DMS 273 (cell line): Measurements from ENCODE around the gene TRAPPC8.
"Not testable (repeated sequence)": the region's sequence is repeated elsewhere in the genome, so short reads cannot be mapped to it uniquely, and the experiment has no call there.

Experiments
- DNase-seq: peaks from one replicate; lab custom pipeline; 2025; ENCODE audit not compliant: unreplicated experiment; lab: John Stamatoyannopoulos, UW

TRAPPC8 gene

GRCh38 chr18:31942999-31943877, at the start of gene TRAPPC8:
Gene TRAPPC8 (minus strand): TSS chr18:31943128. CDS start chr18:31942764, 364 bp downstream.
- peak; percentile 98 for DNase-seq

- DNase-seq: no peak
Measured at GRCh38 chr18:31990823-31991222, 47.9 kb upstream of the TRAPPC8 start.

- no peak for DNase-seq
Measured at GRCh38 chr18:31983976-31984375, 41.0 kb upstream of the TRAPPC8 start.

GRCh38 chr18:31983020-31983419, 40.1 kb upstream of the TRAPPC8 start:
- no peak for DNase-seq

- no peak for DNase-seq
Measured at GRCh38 chr18:31980863-31981262, 37.9 kb upstream of the TRAPPC8 start.

- no peak for DNase-seq
Measured at GRCh38 chr18:31979714-31980113, 36.8 kb upstream of the TRAPPC8 start.

GRCh38 chr18:31978616-31979015, 35.7 kb upstream of the TRAPPC8 start:
- DNase-seq: no peak

- DNase-seq: peak; percentile 80
Measured at GRCh38 chr18:31977270-31977872, 34.4 kb upstream of the TRAPPC8 start.

- no peak for DNase-seq
Measured at GRCh38 chr18:31976242-31976641, 33.3 kb upstream of the TRAPPC8 start.

- no peak for DNase-seq
Measured at GRCh38 chr18:31973929-31974546, 31.1 kb upstream of the TRAPPC8 start.

- DNase-seq: no peak
Measured at GRCh38 chr18:31970617-31971016, 27.7 kb upstream of the TRAPPC8 start.

GRCh38 chr18:31965316-31965970, 22.5 kb upstream of the TRAPPC8 start:
- DNase-seq: no peak

GRCh38 chr18:31957728-31958127, 14.8 kb upstream of the TRAPPC8 start:
- no peak for DNase-seq

GRCh38 chr18:31954349-31954748, 11.4 kb upstream of the TRAPPC8 start:
- peak; percentile 30 for DNase-seq

GRCh38 chr18:31953699-31954098, 10.8 kb upstream of the TRAPPC8 start:
- not testable (repeated sequence) for DNase-seq

GRCh38 chr18:31952223-31952622, 9.3 kb upstream of the TRAPPC8 start:
- no peak for DNase-seq

GRCh38 chr18:31950583-31950982, 7.7 kb upstream of the TRAPPC8 start:
- no peak for DNase-seq

GRCh38 chr18:31948349-31948748, 5.4 kb upstream of the TRAPPC8 start:
- DNase-seq: not testable (repeated sequence)

- DNase-seq: no peak
Measured at GRCh38 chr18:31946305-31947046, 3.5 kb upstream of the TRAPPC8 start.

GRCh38 chr18:31943878-31944816, 1.2 kb upstream of the TRAPPC8 start:
- DNase-seq: no peak
